GM08714 (cell line): ENCODE measurements around the gene PRRX2.

ENCODE experiments used
- H3K4me3 ChIP-seq: fragments of 200-500 bp; sonication (Bioruptor generic); 2 replicates; pipeline ENCODE4 v1.5.1; 2014; ENCODE audit warnings: mild to moderate bottlenecking, low read length, inconsistent platforms
- ZNF274 ChIP-seq: IDR thresholded peaks from 2 replicates; pipeline ENCODE4 v1.6.1; 2012; ENCODE audit warnings: mild to moderate bottlenecking, low read depth, low read length

Gene PRRX2

DNA sequence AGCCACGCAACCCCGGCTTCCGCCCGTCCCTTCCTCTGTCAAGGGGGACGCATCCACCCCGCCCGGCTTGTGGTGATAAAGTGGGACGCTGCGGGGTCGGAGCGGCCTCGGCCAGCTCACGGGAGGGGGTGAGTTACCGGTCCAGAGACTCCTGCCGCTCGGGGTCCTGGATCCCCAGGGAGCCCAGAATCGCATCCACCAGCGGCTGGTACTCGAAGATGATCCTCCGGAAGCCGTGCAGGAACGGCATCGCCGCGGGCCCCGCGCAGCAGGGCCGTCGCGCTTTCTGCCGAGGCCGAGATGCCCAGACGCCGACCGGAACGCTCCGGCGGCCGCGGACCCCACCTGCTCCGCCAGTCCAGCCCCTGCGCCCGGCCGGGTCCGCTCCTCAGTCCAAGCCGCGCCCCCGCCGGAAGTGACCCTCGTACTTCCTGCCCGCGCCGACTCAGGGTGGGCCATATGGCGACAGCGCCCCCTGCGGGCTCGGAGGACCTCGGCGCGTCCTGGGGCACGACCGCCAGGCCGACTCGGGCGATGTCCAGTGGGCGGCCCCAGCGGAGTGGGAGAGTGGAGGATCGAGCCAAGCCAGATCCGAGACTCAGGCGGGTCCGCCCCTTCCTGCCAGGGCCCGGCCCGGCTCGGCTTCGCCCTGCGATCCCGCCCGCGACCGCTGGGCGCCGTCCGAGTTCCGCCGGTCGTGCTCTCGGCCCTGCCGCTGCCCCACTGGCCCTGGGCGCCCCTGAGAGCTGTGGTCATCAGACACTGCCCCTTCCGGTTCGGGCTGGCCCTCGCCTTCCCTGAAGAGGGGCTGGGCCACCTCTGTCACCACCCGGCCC, 23.5 kb upstream of the PRRX2 start, which contains the start of gene ASB6:
Gene ASB6 (minus strand): TSS at position 402 of the 836 bp plus-strand sequence. CDS start 152 bp downstream, at position 250.
- H3K4me3 ChIP-seq = peak within 1 kb of the TSS; percentile 92
- no peak for TF ChIP-seq ZNF274

GRCh38 chr9:129643706-129644105, 21.7 kb upstream of the PRRX2 start:
- no peak for TF ChIP-seq ZNF274
- no peak overlapping the region for H3K4me3 ChIP-seq

DNA sequence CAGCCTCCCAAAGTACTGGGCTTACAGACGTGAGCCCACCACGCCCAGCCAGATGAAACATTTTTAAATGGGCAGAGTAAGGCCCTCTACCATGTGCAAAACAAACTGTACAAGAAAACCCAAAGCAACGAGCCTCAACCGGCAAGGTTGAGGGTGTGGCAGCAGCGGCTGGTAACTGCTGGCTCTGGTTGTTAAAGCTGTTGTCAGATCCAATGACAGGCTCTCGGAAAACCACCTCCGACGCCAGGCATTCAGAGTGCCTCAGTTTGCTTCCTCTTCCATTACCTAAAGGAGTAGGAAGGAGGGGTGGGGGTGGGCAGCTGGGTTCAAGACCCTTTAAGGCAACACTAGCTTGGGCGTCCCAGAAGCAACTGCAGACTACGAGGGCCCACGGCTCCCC, 21.1 kb upstream of the PRRX2 start:
- no peak for TF ChIP-seq ZNF274
- H3K4me3 ChIP-seq = no peak overlapping the region

DNA sequence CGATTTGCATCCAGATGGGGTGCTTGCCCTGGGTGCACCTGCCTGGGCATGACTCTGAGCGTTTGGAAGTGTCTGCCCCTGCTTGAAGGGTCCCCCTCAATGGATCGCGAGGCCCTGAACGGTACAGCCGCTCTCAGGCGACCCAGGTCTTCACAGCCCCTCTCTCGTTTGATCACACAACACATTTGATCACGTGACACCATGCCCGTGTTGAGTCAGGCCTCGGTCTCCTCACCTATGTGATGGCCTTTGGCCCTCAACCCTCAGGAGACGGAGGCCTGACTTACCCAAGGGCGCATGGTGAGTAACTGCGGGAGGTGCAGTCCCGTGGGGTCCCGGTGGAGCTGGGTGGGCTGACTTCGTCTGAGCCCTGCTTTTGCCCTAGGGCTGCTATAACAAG, 20.5 kb upstream of the PRRX2 start:
- no peak overlapping the region for H3K4me3 ChIP-seq
- no peak for TF ChIP-seq ZNF274

- TF ChIP-seq ZNF274 = no peak
Observed at GRCh38 chr9:129646252-129646651, 19.2 kb upstream of the PRRX2 start.

DNA sequence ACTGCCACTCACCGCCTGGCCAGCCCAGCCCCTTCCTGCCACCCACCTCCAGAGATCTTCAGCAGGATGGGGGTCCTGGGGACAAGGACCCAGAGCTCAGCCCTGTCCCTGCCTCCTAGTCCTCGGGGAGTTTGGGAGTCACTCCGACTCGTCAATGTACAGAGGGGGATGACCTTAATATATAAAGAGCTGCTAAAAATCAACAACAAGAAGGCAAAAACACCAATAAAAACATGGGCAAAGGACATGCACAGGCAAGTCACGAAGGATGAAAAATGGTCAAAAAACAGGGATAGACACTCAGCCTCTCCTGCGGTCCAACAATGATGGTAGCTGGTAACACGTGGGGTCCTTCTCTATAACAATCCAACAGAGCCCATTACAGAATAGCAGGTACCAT, 18.8 kb upstream of the PRRX2 start:
- no peak for TF ChIP-seq ZNF274
- no peak overlapping the region for H3K4me3 ChIP-seq

More at GRCh38 chr9:129646252-129646651, 19.2 kb upstream of the PRRX2 start:
- no peak overlapping the region for H3K4me3 ChIP-seq

- H3K4me3 ChIP-seq = no peak overlapping the region
- TF ChIP-seq ZNF274 = no peak
Observed at GRCh38 chr9:129647635-129648034, 17.8 kb upstream of the PRRX2 start.

- no peak for TF ChIP-seq ZNF274
Observed at GRCh38 chr9:129648092-129648763, 17.2 kb upstream of the PRRX2 start.

GRCh38 chr9:129648764-129649115, 16.7 kb upstream of the PRRX2 start:
- no peak overlapping the region for H3K4me3 ChIP-seq
- no peak for TF ChIP-seq ZNF274

More at GRCh38 chr9:129648092-129648763, 17.2 kb upstream of the PRRX2 start:
- H3K4me3 ChIP-seq = no peak overlapping the region

- no peak overlapping the region for H3K4me3 ChIP-seq
- no peak for TF ChIP-seq ZNF274
Observed at GRCh38 chr9:129649726-129650679, 15.4 kb upstream of the PRRX2 start.

DNA sequence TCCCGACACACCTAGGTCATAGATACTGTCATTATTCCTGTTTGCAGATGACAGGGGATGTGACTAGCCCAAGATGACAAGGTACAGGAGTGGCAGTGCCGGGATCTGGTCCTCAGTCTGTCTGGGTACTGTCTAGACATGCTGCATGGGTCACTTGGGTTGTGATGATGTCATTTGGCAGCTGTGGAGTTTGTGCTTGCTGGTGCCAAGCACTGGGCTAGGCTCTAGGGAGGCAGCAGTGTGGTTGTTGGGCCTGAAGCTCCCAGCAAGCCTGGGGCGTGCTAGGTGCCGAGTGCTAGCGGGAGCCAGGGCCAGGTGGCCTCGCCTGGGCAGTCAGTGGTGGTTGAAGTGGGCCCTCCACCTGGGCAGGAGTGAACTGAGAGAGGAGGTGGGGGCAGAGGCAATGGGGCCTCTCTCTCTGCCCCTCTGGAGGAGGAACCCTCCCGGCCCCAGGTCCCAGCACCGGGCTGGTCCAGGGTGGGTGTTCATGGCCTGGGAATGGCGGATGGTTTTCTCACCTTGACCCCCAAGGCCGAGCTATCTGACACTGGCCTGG, 14.7 kb upstream of the PRRX2 start:
- no peak for TF ChIP-seq ZNF274
- H3K4me3 ChIP-seq = no peak overlapping the region

GRCh38 chr9:129653823-129654553, 11.5 kb upstream of the PRRX2 start:
- no peak for TF ChIP-seq ZNF274
- H3K4me3 ChIP-seq = no peak overlapping the region

- H3K4me3 ChIP-seq = no peak overlapping the region
- no peak for TF ChIP-seq ZNF274
Observed at GRCh38 chr9:129654554-129655040, 10.8 kb upstream of the PRRX2 start.
